Epithelial cell of esophagus (primary cell): ENCODE measurements around the gene VPS33A.
A peak's percentile ranks its signal among the peaks of the same experiment; 100 is the strongest.

ENCODE experiments used
- DNase-seq: peaks from one replicate; pipeline ENCODE4 v3.0.0; 2010; ENCODE audit warnings: low read depth
- H3K4me3 ChIP-seq: 2 replicates; pipeline ENCODE4 v1.5.1; 2011; ENCODE audit warnings: mild to moderate bottlenecking, low read length, control low read depth
- TF ChIP-seq, protein P1 (sequence below): IDR thresholded peaks from 2 replicates; pipeline ENCODE4 v1.5.1; 2011; ENCODE audit warnings: low read depth, mild to moderate bottlenecking, low read length, control low read depth, inconsistent platforms; ENCODE audit not compliant: insufficient read depth; ENCODE audit errors: missing control alignments

VPS33A gene

DNA sequence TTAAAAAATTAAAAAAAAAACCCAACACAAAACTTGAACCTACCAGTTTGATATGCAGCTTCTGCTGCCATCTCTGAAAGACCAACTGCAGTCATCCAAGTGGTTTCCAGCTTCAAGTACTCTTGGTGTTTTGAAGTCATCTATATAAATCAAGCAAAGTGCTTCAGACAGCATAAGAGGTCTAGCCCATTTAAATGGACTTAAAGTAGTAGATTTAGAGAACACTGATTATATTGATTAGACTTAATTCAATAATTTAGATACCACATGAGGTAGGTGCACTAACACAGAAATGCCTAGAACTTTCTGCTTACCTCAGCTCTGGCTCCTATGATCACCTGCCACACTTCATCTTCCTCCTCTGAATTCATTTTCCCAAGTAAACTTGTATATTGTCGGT is 49.8 kb downstream of the VPS33A start:
- TF ChIP-seq, protein P1, sequence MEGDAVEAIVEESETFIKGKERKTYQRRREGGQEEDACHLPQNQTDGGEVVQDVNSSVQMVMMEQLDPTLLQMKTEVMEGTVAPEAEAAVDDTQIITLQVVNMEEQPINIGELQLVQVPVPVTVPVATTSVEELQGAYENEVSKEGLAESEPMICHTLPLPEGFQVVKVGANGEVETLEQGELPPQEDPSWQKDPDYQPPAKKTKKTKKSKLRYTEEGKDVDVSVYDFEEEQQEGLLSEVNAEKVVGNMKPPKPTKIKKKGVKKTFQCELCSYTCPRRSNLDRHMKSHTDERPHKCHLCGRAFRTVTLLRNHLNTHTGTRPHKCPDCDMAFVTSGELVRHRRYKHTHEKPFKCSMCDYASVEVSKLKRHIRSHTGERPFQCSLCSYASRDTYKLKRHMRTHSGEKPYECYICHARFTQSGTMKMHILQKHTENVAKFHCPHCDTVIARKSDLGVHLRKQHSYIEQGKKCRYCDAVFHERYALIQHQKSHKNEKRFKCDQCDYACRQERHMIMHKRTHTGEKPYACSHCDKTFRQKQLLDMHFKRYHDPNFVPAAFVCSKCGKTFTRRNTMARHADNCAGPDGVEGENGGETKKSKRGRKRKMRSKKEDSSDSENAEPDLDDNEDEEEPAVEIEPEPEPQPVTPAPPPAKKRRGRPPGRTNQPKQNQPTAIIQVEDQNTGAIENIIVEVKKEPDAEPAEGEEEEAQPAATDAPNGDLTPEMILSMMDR = no peak

DNA sequence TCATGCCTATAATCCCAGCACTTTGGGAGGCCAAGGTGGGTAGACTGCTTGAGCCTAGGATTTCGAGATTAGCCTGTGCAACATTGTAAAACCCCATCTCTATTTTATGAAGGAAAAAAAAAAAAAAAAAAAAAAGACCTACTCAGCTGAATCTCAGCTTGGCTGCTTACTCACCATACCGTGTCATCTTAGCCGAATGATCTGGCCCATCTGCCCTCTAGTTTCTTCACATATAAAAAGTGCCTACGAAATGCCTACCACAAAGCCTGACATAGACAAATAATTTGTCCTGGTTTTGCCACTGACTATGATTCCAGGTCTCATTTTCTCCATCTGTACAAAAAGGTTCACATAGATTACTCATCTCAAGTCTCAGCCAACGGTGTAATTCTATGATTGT is 50.5 kb downstream of the VPS33A start:
- DNase-seq = peak; percentile 23

More for the DNA sequence above, 49.8 kb downstream of the VPS33A start:
- no peak for DNase-seq
- no peak overlapping the region for H3K4me3 ChIP-seq

DNA sequence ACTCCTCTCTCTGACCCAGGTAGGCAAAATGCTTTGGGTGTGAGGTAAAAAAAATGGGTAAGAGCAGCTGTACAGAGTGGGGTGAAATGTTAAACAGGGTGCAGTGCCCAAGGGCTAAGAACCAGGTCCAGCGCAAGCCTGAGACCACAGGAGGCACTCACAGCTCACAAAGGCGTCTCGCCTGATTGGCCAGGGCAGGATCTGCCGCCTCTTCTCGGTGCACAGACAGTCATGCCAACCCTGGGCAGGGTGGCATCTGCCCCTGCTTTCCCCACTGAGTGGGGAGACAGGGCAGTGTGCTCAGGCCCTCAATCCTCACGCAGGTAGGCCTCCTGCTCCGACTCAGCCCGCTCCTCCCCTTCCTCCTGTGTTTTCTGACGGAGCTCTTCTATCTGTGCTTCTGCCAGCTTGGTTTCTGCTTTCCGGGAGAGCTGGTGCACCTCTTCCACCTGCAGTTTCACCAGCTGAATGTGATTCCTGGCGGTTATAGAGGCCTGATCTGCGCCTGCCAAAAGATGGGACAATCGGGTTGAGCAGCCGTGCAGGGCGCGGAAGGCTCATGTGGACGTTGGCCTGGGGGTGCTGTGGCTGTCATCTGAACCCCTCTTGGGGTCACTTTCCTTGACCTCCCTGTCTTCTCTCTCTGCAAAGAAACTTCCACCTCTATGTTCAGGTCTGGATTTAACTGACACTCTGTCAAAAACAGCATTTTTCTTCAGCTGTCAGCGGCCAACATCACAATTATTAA is 58.0 kb downstream of the VPS33A start:
- TF ChIP-seq, protein P1 = no peak
- no peak for DNase-seq
- no peak overlapping the region for H3K4me3 ChIP-seq

More for the DNA sequence above, 50.5 kb downstream of the VPS33A start:
- TF ChIP-seq, protein P1 = no peak
- no peak overlapping the region for H3K4me3 ChIP-seq

DNA sequence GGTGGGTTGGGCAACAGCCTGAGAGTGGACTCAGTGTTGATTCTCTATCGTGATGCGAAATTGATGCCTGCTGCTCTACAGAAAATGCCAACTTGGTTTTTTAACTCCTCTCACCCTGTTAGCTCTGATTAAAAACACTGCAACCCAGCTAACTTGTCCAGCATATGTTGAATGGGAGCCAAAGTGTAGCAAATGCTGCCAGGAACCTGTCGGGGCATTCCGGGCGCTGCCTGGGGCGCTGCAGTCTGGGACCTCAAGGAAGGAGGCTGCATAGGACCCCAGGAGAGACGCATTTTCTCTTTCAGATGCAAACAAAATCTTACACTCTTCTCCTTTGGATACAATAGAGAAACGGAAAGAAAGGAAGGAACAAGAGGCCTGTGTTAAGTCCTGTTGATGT is 58.9 kb downstream of the VPS33A start:
- TF ChIP-seq, protein P1 = no peak
- no peak overlapping the region for H3K4me3 ChIP-seq
- DNase-seq = no peak

DNA sequence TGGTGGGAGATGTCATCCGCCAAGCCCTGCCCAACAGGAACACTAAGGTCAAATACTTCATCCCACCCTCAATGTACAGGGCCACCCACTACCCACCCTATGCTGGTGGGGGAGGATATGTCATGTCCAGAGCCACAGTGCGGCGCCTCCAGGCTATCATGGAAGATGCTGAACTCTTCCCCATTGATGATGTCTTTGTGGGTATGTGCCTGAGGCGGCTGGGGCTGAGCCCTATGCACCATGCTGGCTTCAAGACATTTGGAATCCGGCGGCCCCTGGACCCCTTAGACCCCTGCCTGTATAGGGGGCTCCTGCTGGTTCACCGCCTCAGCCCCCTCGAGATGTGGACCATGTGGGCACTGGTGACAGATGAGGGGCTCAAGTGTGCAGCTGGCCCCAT is 59.3 kb downstream of the VPS33A start:
- TF ChIP-seq, protein P1 = no peak
- H3K4me3 ChIP-seq = no peak overlapping the region
- DNase-seq = no peak

DNA sequence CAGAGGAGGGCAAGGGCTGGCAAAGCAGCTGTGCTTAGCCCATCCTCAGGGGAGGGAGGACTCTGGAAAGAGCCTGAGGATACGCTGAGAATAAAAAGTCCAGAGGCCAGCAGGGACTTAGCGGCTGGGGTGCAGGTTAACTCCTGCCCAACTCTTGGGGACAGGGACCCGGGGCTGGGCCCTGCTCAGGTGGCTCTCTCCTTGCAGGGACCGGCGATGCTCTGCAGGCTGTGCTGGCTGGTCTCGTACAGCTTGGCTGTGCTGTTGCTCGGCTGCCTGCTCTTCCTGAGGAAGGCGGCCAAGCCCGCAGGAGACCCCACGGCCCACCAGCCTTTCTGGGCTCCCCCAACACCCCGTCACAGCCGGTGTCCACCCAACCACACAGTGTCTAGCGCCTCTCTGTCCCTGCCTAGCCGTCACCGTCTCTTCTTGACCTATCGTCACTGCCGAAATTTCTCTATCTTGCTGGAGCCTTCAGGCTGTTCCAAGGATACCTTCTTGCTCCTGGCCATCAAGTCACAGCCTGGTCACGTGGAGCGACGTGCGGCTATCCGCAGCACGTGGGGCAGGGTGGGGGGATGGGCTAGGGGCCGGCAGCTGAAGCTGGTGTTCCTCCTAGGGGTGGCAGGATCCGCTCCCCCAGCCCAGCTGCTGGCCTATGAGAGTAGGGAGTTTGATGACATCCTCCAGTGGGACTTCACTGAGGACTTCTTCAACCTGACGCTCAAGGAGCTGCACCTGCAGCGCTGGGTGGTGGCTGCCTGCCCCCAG is 60.0 kb downstream of the VPS33A start:
- DNase-seq = no peak
- H3K4me3 ChIP-seq = no peak overlapping the region
- TF ChIP-seq, protein P1 = no peak
